Mononuclear cell (primary cell): Measurements from ENCODE around the gene ANTXR1. TPM values are rescaled to one million over a fixed set of nuclear protein-coding genes. Genes with fewer than 3 reads are reported as not detected.

Experiments used
- H3K27me3 ChIP-seq: 2 replicates; pipeline ENCODE4 v1.6.0; 2011; ENCODE audit warnings: low read length, control low read depth; ENCODE audit not compliant: insufficient read depth
- H3K4me1 ChIP-seq: 2 replicates; pipeline ENCODE4 v1.5.1; 2011; ENCODE audit warnings: mild to moderate bottlenecking, low read length, control low read depth; ENCODE audit not compliant: insufficient read depth
- H3K4me3 ChIP-seq: 2 replicates; pipeline ENCODE4 v1.5.1; 2011; ENCODE audit warnings: mild to moderate bottlenecking, low read length, moderate library complexity
- H3K9me3 ChIP-seq: 2 replicates; pipeline ENCODE4 v1.5.1; 2011; ENCODE audit warnings: low read depth, mild to moderate bottlenecking, control low read depth, low read length
- total RNA-seq: library from RNA; depleted of rRNA; stranded (reverse); fragments of >200 nt; gene quantifications from one replicate; pipeline ENCODE4 v1.2.3, GENCODE V29; 2012

Gene ANTXR1
- total RNA-seq, 1 donor: under 0.01 TPM

GRCh38 chr2:69100220-69100723, 87.3 kb downstream of the ANTXR1 start:
- Histone ChIP-seq H3K4me1 (no peaks in the 10 kb centered on the region), H3K9me3 (no peaks in the 10 kb centered on the region), H3K27me3 (no peaks in the 10 kb centered on the region), H3K4me3 (no peak overlapping the region)

GRCh38 chr2:69102041-69102593, 89.1 kb downstream of the ANTXR1 start:
- no peak overlapping the region for H3K4me3 ChIP-seq
- no peaks in the 10 kb centered on the region for H3K4me1 ChIP-seq

GRCh38 chr2:69103419-69103818, 90.4 kb downstream of the ANTXR1 start:
- no peak overlapping the region for H3K4me3 ChIP-seq
- H3K27me3 ChIP-seq: no peaks in the 10 kb centered on the region
- no peaks in the 10 kb centered on the region for H3K4me1 ChIP-seq

More at GRCh38 chr2:69102041-69102593, 89.1 kb downstream of the ANTXR1 start:
- H3K9me3 ChIP-seq: no peaks in the 10 kb centered on the region
- H3K27me3 ChIP-seq: no peaks in the 10 kb centered on the region

GRCh38 chr2:69104261-69104660, 91.3 kb downstream of the ANTXR1 start:
- no peaks in the 10 kb centered on the region for H3K9me3 ChIP-seq
- H3K27me3 ChIP-seq: no peaks in the 10 kb centered on the region
- H3K4me3 ChIP-seq: no peak overlapping the region
- H3K4me1 ChIP-seq: no peaks in the 10 kb centered on the region

More at GRCh38 chr2:69103419-69103818, 90.4 kb downstream of the ANTXR1 start:
- no peaks in the 10 kb centered on the region for H3K9me3 ChIP-seq

- no peaks in the 10 kb centered on the region for H3K4me1 ChIP-seq
- peaks cover 2% of the 10 kb centered on the region for H3K27me3 ChIP-seq
- no peak overlapping the region for H3K4me3 ChIP-seq
- H3K9me3 ChIP-seq: no peaks in the 10 kb centered on the region
Observed at GRCh38 chr2:69109255-69109654, 96.3 kb downstream of the ANTXR1 start.

- no peaks in the 10 kb centered on the region for H3K9me3 ChIP-seq
- H3K27me3 ChIP-seq: peaks cover 2% of the 10 kb centered on the region
- no peak overlapping the region for H3K4me3 ChIP-seq
- H3K4me1 ChIP-seq: no peaks in the 10 kb centered on the region
Observed at GRCh38 chr2:69111076-69111475, 98.1 kb downstream of the ANTXR1 start.

- no peaks in the 10 kb centered on the region for H3K4me1 ChIP-seq
- H3K9me3 ChIP-seq: no peaks in the 10 kb centered on the region
- H3K4me3 ChIP-seq: no peak overlapping the region
- peaks cover 2% of the 10 kb centered on the region for H3K27me3 ChIP-seq
Observed at GRCh38 chr2:69113627-69114026, 100.6 kb downstream of the ANTXR1 start.

- Histone ChIP-seq H3K9me3 (no peaks in the 10 kb centered on the region), H3K4me3 (no peak overlapping the region), H3K27me3 (peaks cover 2% of the 10 kb centered on the region), H3K4me1 (no peaks in the 10 kb centered on the region)
Observed at GRCh38 chr2:69114534-69114933, 101.6 kb downstream of the ANTXR1 start.

GRCh38 chr2:69116438-69116837, 103.5 kb downstream of the ANTXR1 start:
- Histone ChIP-seq H3K27me3 (no peaks in the 10 kb centered on the region), H3K4me3 (no peak overlapping the region), H3K9me3 (no peaks in the 10 kb centered on the region), H3K4me1 (no peaks in the 10 kb centered on the region)

GRCh38 chr2:69118609-69119008, 105.6 kb downstream of the ANTXR1 start:
- H3K27me3 ChIP-seq: no peaks in the 10 kb centered on the region
- no peak overlapping the region for H3K4me3 ChIP-seq
- no peaks in the 10 kb centered on the region for H3K9me3 ChIP-seq
- no peaks in the 10 kb centered on the region for H3K4me1 ChIP-seq

GRCh38 chr2:69119104-69119894, 106.3 kb downstream of the ANTXR1 start:
- Histone ChIP-seq H3K4me3 (no peak overlapping the region), H3K27me3 (no peaks in the 10 kb centered on the region), H3K9me3 (no peaks in the 10 kb centered on the region), H3K4me1 (no peaks in the 10 kb centered on the region)

- H3K9me3 ChIP-seq: no peaks in the 10 kb centered on the region
- no peaks in the 10 kb centered on the region for H3K4me1 ChIP-seq
- no peaks in the 10 kb centered on the region for H3K27me3 ChIP-seq
- no peak overlapping the region for H3K4me3 ChIP-seq
Observed at GRCh38 chr2:69122271-69122670, 109.3 kb downstream of the ANTXR1 start.

- no peaks in the 10 kb centered on the region for H3K27me3 ChIP-seq
- no peaks in the 10 kb centered on the region for H3K4me1 ChIP-seq
- no peaks in the 10 kb centered on the region for H3K9me3 ChIP-seq
- H3K4me3 ChIP-seq: no peak overlapping the region
Observed at GRCh38 chr2:69123182-69123581, 110.2 kb downstream of the ANTXR1 start.

GRCh38 chr2:69124343-69124742, 111.4 kb downstream of the ANTXR1 start:
- no peaks in the 10 kb centered on the region for H3K4me1 ChIP-seq
- no peak overlapping the region for H3K4me3 ChIP-seq
- no peaks in the 10 kb centered on the region for H3K9me3 ChIP-seq
- H3K27me3 ChIP-seq: no peaks in the 10 kb centered on the region

- no peaks in the 10 kb centered on the region for H3K4me1 ChIP-seq
- no peaks in the 10 kb centered on the region for H3K27me3 ChIP-seq
- no peak overlapping the region for H3K4me3 ChIP-seq
- no peaks in the 10 kb centered on the region for H3K9me3 ChIP-seq
Observed at GRCh38 chr2:69125816-69126215, 112.8 kb downstream of the ANTXR1 start.

- H3K9me3 ChIP-seq: no peaks in the 10 kb centered on the region
- H3K27me3 ChIP-seq: no peaks in the 10 kb centered on the region
- no peak overlapping the region for H3K4me3 ChIP-seq
- no peaks in the 10 kb centered on the region for H3K4me1 ChIP-seq
Observed at GRCh38 chr2:69126341-69126740, 113.4 kb downstream of the ANTXR1 start.
